K562 (cell line): ENCODE results near the gene C9orf50. TPM values are rescaled to one million over a fixed set of nuclear protein-coding genes. Genes with fewer than 3 reads are reported as not detected.

Experiments
- BCOR ChIP-seq: fragments of 450-650 bp; IDR thresholded peaks from 2 replicates; pipeline ENCODE4 v1.6.1; 2016
- ID3 ChIP-seq, 2 experiments: fragments of 250-450 bp in 1 of 2; fragments of 450-650 bp in 1 of 2; sonication (Bioruptor Pico) in 1 of 2; IDR thresholded peaks; 2 replicates each; pipeline versions ENCODE4 v1.6.1 to v1.8.0; 2016 to 2021; ENCODE audit warnings: mild to moderate bottlenecking in 2 of 2, moderate library complexity in 2 of 2, missing compliant biosample characterization in 1 of 2, missing genetic modification characterization in 1 of 2
- LEF1 ChIP-seq: fragments of 450-650 bp; IDR thresholded peaks from 2 replicates; pipeline ENCODE4 v1.6.1; 2016; ENCODE audit warnings: mild to moderate bottlenecking
- NFATC3 ChIP-seq: fragments of 450-650 bp; IDR thresholded peaks from 2 replicates; pipeline ENCODE4 v1.6.1; 2017; ENCODE audit warnings: mild to moderate bottlenecking
- POLR2AphosphoS5 ChIP-seq: IDR thresholded peaks from 2 replicates; pipeline ENCODE4 v1.6.1; 2011; ENCODE audit warnings: mild to moderate bottlenecking, low read depth, low read length, moderate library complexity; ENCODE audit not compliant: control insufficient read depth, insufficient read depth
- PPARD ChIP-seq: fragments of 250-450 bp; sonication (Bioruptor Pico); IDR thresholded peaks from 2 replicates; pipeline ENCODE4 v1.8.0; 2022; ENCODE audit warnings: inconsistent platforms, mild to moderate bottlenecking, moderate library complexity
- RBM14 ChIP-seq: fragments of 200-400 bp; formaldehyde crosslinking; IDR thresholded peaks from 2 replicates; pipeline ENCODE4 v1.6.1; 2018; ENCODE audit warnings: low read depth, mild to moderate bottlenecking, low read length, moderate library complexity, borderline replicate concordance; ENCODE audit not compliant: insufficient read depth
- SNAPC5 ChIP-seq: fragments of 250-450 bp; sonication (Bioruptor Pico); IDR thresholded peaks from 2 replicates; pipeline ENCODE4 v1.8.0; 2021; ENCODE audit warnings: moderate library complexity, mild to moderate bottlenecking, inconsistent platforms
- TEAD2 ChIP-seq: fragments of 450-650 bp; IDR thresholded peaks from 2 replicates; pipeline ENCODE4 v1.6.1; 2016; ENCODE audit warnings: missing genetic modification characterization, control low read depth, missing compliant biosample characterization
- THAP12 ChIP-seq: fragments of 250-450 bp; sonication (Bioruptor Pico); IDR thresholded peaks from 2 replicates; pipeline ENCODE4 v1.9.0; 2021; ENCODE audit warnings: mild to moderate bottlenecking, inconsistent platforms
- ZKSCAN3 ChIP-seq: fragments of 250-450 bp; sonication (Bioruptor Pico); IDR thresholded peaks from 2 replicates; pipeline ENCODE4 v1.4.0; 2020
- ZNF282 ChIP-seq: sonication (generic); formaldehyde crosslinking; IDR thresholded peaks from 2 replicates; pipeline ENCODE4 v1.8.1; 2023; ENCODE audit warnings: missing genetic modification reagents
- ZNF551 ChIP-seq: fragments of 250-450 bp; sonication (Bioruptor Pico); IDR thresholded peaks from 2 replicates; pipeline ENCODE4 v1.5.0; 2021; ENCODE audit warnings: mild to moderate bottlenecking, moderate library complexity
- ZNF740 ChIP-seq, 3 experiments: fragments of 200-800 bp in 1 of 3; sonication (Bioruptor generic) in 1 of 3; sonication (generic) in 1 of 3; formaldehyde crosslinking in 1 of 3; IDR thresholded peaks; 2 replicates each; pipeline versions ENCODE4 v1.6.1 to v1.8.0; 2016 to 2022; ENCODE audit warnings: mild to moderate bottlenecking in 2 of 3, missing compliant biosample characterization in 2 of 3, missing genetic modification characterization in 2 of 3, missing genetic modification reagents in 1 of 3
- polyA plus RNA-seq, 8 experiments: library from polyadenylated mRNA; depleted of rRNA in 4 of 8; stranded (reverse) in 5 of 8; unstranded in 3 of 8; fragments of >200 nt; fragmentation: Nextera tagmentation in 2 of 8; fragmentation: Illumina TruSeq in 1 of 8; extraction: Ambion mirVana in 2 of 8; extraction: Trizol in 1 of 8; gene quantifications; 2 replicates each; pipeline versions ENCODE4 v1.2.1 to v1.2.3, GENCODE V29; 2011 to 2014; ENCODE audit warnings: inconsistent platforms in 1 of 8, missing spikeins in 1 of 8
- total RNA-seq, 7 experiments: library from RNA; depleted of rRNA in 6 of 7; stranded (reverse); fragments of >200 nt in 6 of 7; fragmentation: Illumina TruSeq in 2 of 7; extraction: Trizol in 2 of 7; gene quantifications; 2 replicates each; pipeline versions ENCODE4 v1.2.1 to v1.2.3, GENCODE V29; 2011 to 2021; ENCODE audit warnings: low replicate concordance in 1 of 7
- TF ChIP-seq, protein P1 (sequence below): fragments of 200-400 bp; formaldehyde crosslinking; IDR thresholded peaks from 2 replicates; pipeline ENCODE4 v1.6.1; 2017; ENCODE audit warnings: mild to moderate bottlenecking, low read depth, low read length, moderate library complexity
- TF ChIP-seq, protein P2 (sequence below): fragments of 450-650 bp; IDR thresholded peaks from 2 replicates; pipeline ENCODE4 v1.6.1; 2016; ENCODE audit warnings: missing biosample characterization, missing genetic modification characterization
- TF ChIP-seq, protein P3 (sequence below): sonication (generic); formaldehyde crosslinking; IDR thresholded peaks from 2 replicates; pipeline ENCODE4 v1.8.1; 2023; ENCODE audit warnings: mild to moderate bottlenecking, missing genetic modification reagents

Gene C9orf50
- total and polyA plus RNA-seq, 9 of the 15 experiments (the other 6 are each of a cell fraction or from before 2014, with no cell fraction given): not detected

DNA sequence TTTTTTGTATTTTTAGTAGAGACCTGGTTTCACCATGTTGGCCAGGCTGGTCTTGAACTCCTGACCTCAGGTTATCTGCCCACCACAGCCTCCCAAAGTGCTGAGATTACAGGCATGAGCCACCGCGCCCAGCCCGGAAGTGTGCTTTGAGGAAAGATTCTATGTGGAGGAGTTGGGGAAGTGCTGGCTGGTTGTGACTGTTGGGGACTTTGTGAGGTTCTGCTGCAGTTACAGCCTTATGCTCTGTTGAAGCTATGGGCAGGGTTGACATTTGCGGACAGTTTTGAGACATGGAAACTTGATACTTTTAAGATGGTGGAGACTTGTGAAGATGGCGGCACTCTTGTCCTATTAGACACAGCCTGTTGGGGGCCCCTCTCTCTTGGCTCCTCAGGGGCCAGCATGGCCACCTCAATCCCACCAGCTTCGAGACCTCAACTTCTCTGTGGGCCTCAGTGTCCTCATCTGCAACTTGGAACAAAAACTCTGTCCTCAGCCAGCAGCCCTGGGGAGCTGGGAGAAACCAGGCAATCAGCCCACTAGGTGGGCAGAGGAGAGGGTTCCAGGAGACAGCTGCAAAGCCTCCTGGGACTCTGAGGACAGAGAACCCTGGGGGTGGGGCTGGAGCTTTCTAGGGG, 24.9 kb downstream of the C9orf50 start (continued):
- TF ChIP-seq POLR2AphosphoS5 (peak; percentile 69), BCOR (peak; percentile 92), ZNF740 (CRISPR knock-in tag; IDR thresholded peaks at IDR 0.05) (no peak), ZNF740 (tag; IDR thresholded peaks at IDR 0.05) (peak in 1 of 2 experiments; percentile 94; a peak in 2 of 4 replicates), TEAD2 (tag) (peak; percentile 65), ZKSCAN3 (CRISPR knock-in tag) (no peak), PPARD (no peak), ZNF551 (CRISPR knock-in tag) (no peak), THAP12 (no peak), LEF1 (peak; percentile 84), ZNF282 (no peak), SNAPC5 (CRISPR knock-in tag) (no peak), RBM14 (no peak), NFATC3 (no peak), ID3 (CRISPR knock-in tag; IDR thresholded peaks at IDR 0.05) (no peak), ID3 (tag; IDR thresholded peaks at IDR 0.05) (peak; percentile 99)
- TF ChIP-seq, protein P1, sequence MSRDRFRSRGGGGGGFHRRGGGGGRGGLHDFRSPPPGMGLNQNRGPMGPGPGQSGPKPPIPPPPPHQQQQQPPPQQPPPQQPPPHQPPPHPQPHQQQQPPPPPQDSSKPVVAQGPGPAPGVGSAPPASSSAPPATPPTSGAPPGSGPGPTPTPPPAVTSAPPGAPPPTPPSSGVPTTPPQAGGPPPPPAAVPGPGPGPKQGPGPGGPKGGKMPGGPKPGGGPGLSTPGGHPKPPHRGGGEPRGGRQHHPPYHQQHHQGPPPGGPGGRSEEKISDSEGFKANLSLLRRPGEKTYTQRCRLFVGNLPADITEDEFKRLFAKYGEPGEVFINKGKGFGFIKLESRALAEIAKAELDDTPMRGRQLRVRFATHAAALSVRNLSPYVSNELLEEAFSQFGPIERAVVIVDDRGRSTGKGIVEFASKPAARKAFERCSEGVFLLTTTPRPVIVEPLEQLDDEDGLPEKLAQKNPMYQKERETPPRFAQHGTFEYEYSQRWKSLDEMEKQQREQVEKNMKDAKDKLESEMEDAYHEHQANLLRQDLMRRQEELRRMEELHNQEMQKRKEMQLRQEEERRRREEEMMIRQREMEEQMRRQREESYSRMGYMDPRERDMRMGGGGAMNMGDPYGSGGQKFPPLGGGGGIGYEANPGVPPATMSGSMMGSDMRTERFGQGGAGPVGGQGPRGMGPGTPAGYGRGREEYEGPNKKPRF: no peak
- TF ChIP-seq, protein P2, sequence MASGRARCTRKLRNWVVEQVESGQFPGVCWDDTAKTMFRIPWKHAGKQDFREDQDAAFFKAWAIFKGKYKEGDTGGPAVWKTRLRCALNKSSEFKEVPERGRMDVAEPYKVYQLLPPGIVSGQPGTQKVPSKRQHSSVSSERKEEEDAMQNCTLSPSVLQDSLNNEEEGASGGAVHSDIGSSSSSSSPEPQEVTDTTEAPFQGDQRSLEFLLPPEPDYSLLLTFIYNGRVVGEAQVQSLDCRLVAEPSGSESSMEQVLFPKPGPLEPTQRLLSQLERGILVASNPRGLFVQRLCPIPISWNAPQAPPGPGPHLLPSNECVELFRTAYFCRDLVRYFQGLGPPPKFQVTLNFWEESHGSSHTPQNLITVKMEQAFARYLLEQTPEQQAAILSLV: peak; percentile 66
- TF ChIP-seq, protein P3, sequence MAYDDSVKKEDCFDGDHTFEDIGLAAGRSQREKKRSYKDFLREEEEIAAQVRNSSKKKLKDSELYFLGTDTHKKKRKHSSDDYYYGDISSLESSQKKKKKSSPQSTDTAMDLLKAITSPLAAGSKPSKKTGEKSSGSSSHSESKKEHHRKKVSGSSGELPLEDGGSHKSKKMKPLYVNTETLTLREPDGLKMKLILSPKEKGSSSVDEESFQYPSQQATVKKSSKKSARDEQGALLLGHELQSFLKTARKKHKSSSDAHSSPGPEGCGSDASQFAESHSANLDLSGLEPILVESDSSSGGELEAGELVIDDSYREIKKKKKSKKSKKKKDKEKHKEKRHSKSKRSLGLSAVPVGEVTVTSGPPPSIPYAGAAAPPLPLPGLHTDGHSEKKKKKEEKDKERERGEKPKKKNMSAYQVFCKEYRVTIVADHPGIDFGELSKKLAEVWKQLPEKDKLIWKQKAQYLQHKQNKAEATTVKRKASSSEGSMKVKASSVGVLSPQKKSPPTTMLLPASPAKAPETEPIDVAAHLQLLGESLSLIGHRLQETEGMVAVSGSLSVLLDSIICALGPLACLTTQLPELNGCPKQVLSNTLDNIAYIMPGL (CRISPR knock-in tag): no peak
